ENCODE results near the gene AADACL4. TPM values are rescaled to one million over a fixed set of nuclear protein-coding genes. Genes with fewer than 3 reads are reported as not detected.

The AADACL4 gene
- total RNA-seq, result not detected

GRCh38 chr1:12643785-12644184 is at the start of gene AADACL4:
Gene AADACL4, plus strand, starts transcription at chr1:12644085. Its CDS starts 462 bp downstream, at chr1:12644547.
- no peak for DNase-seq

- DNase-seq, result no peak
Measured at GRCh38 chr1:12594490-12594889, 49.4 kb upstream of the AADACL4 start.

DNA sequence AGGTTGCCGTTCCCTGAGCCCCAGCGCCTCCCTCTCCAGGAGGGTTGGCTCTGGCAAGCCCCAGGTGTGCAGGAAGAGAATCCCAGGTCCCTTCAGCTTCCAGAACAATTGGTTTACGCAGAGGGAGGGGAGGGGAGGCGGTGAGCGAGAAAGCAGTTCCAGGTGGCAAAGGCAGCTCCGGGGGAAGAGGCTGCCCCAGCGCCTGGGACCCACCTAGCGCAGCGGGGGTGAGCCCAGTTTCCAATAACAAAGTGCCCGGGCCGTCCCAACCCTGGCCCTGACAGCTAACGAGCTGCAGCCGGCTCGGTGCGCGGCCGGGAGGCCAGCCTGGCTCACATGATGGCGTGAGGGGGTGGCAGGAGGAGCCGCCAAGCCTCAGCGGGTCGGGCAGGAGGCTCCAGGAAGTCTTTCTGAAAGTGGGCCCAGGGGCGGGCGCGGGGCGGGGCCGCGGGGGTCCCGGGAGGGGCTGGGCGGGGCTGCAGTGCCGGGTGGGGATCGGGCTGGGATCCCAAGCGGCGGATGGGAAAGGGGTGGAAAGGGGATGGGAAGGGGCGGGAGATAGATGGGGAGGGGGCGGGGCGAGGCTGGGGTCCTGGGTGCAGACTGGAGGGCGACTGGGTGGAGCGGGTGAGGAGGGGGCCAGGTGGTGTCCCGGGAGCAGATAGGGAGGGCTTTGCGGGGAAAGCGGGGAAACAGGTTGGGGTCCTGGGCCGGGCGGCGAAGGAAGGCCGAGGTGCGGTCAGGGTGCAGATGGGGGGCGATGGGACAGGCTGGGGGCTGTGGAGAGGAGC is 48.7 kb upstream of the AADACL4 start:
- DNase-seq, result peak; percentile 61

DNA sequence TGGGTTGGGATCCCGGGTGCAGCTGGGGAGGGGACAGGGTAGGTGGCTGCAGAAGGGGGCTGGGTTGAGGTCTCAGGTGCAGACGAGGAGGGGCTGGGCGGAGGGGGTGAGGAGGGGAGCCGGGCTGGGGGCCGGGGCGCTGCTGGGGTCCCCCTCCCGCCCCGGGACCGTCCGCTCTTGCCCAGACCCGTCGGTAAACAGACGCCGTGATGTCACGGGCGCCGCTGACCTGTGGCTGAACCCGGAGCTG is 48.2 kb upstream of the AADACL4 start:
- no peak for DNase-seq

DNA sequence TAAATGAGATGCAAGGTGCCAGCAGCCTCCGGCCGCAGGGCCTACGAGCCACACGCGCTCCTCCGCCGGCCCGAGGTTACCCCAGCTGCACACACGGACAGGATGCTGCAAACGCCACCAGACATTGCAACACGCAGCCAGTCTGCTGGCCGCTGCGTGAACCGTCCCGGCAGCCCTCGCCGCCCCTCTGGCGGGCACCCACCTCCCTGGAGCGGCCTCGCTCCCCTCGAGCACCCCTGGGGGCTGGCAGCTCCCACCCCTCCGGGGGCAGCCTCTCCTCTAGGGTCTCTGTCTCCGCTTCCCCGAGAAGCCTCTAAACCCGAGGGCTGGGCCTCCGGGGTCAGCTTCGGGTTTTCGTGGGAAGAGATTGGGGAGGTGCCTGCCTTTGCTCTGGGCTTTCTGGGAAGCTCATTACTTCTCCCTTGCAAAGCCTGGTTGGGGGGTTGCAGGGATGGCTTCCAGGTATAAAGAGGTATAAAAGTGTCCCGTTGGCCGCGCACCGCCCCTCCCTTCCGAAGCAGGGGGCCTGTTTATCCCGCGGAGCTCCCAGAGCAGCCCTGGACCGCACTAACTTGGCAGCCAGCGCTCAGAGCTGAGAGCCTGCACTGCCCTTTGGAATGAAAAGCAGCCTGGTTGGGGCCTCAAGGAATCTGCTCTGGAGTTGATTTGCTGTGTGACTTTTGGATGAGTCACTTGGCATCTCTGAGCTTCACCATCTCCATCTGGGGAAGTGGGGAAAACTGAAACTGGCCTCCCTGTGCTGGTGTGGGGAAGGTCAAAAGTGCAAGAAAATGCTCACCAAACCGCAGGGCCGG is 47.7 kb upstream of the AADACL4 start:
- DNase-seq, result peak; percentile 79

DNA sequence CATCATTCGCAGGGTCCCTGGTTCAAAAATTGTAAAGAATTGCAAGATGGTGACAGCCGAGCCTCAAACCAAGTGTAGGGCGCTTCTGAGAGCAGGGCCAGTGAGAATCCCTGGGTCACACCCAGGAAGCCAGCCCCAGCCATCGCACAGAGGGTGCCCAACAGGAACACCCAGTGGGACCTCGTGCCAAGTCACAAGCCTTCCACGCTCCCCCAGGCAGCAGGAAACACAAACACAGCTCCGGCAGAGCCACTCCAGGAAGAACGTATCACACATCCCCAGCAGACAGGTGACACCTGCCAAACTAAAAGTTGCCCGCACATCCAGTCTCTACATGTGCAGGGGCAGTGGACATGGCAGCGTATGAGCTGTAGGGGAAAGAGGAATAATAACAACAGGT is 46.1 kb upstream of the AADACL4 start:
- DNase-seq, result no peak

GRCh38 chr1:12598974-12599373 is 44.9 kb upstream of the AADACL4 start:
- no peak for DNase-seq

GRCh38 chr1:12599657-12600056 is 44.2 kb upstream of the AADACL4 start:
- no peak for DNase-seq

DNA sequence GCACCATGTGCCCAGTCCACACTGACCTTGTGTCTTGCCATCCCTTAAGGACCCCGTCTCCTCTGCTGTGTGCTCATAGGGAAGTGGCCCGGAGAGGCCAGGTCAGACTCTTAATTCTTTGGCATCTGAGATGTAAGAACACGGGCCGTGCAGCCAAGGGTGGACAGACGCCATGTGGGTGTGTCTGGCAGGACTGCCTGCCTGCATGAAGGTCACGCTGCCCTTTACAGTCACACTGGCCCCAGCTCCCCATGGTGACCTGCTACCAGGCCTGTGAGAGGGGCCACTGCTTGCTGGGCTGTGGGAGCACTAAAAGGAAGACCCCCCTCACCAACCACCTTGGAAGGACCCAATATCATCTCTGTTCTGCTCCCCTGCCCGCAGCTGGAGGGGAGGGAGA is 43.5 kb upstream of the AADACL4 start:
- no peak for DNase-seq

DNA sequence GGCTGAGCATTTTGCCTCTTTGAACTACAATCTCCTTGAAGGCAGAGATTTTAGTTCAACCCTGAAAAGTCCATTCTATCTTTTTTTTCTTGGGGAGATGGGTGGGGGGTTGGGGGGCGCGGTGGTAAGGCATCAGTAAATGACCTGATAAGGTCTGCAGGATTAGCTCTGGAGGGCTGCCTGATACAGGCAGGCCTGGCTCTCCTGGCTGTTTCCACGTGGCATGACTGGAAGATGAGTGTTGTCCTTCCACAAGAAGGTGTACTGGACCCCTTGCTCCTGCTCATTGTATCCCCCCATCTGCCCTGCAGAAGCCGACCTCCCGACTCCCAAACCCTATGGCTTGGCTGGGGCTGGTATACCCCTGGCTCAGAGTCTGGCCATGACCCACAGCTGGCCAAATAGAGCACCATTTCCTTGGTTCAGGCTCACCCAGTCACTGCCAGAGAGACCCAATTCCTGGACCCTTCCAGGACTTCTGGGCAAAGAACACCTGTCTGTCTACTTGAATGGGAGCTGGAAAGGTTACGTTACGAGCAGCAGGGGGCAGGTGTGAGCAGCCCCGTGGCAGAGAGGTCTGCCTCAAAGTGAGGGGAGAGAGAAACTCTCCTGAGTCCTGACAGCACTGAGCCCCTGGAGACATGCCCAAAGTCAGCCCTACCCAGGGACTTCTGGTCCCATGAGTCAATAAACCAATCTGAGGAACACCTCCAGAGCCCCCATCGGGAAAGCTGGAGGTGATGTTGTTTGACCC is 42.8 kb upstream of the AADACL4 start:
- DNase-seq, result no peak

DNA sequence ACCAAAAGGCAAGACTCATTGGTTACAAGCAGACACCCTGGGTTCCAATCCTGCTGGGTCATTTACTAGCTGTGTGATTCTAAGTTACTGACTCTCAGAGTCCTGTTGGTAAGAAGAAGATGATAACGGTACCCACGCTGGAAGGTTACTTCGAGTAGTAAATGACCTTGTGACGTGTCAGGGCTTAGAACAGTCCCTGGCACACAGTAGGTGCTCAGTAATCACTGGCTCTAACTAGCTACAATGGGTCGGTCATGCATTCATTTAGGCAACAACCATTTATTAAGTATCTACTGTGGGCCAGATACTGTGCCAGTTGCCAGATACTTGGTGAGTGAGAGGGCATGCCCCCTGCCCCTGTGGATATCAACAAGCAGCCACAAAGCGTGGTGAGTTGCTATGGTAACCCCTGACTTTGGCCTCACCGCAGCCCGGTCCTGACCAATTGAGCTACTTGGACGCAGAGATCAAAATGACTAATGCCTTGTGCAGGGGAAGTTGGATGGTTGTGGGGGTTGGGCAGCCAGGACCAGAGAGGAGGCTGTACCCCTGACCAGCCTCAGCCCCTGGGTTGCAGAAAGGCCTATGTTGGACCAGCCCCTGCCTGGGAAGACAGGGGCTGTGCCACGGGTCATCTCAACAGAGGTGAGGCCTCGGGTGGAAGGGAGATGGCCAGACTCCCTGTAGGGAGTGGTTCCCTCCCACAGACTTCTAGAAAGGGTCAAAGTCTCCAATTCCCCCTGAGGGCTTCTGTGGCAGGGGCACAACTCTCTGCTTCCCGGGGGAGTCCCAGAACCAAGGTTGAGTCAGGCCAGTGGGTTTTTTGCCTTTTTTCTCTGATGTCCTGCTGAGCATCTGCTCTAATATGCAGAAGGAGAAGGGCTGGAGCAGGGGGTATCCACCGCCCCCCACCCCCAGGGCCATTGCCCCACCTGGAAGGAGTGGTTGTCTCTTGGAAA is 41.9 kb upstream of the AADACL4 start:
- DNase-seq, result no peak

DNA sequence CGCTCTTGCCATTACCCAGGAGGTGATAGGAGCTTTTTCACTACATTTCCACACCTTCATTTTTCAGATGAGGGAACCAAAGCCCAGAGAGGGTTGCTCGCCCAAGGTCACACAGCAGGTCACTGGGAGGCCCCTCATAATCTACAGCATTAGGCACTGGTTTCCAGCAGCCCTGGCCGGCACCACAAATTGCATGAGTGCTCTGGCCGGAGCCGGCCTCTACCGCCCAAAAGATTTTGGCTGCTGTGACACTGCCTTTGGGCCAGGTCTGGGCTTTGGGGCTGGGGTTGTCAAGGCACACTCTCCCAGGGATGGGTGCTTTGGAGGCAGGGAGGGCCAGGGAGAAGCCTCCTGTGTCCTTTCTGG is 41.2 kb upstream of the AADACL4 start:
- no peak for DNase-seq

DNA sequence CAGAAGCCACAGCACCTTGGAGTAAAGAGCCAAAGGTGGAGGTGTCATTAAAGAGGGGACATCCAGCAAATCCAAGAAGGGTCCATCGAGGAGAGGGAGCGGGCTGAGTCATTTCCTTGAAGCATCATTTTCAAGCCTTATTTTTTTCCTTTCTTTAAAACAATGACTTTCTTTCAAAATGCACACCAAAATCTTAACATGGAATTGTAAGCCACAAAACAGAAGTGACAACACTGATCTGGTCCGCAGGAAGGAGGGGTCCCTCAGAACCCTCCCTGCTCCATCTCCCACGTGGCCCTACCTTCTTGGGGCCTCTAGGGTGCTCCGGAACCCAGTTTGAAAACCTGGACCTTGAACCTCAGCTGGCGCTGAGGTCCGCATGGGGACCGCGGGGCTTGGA is 40.7 kb upstream of the AADACL4 start:
- DNase-seq, result no peak

- DNase-seq, result no peak
Measured at GRCh38 chr1:12604114-12604874, 39.6 kb upstream of the AADACL4 start.

DNA sequence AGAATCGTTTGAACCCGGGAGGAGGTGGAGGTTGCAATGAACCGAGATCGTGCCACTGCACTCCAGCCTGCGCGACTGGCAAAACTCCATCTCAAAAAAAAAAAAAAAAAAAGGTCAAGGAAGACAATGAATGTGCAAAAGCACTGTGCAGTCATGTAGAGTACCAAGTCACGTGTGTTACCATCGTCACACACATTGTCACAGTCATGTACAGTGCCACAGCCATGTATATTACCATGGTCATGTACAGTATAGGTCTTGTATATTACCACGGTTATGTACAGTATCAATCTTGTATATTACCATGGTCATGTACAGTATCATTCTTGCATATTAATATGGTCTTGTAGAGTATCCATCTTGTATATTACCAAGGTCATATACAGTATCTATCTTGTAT is 38.9 kb upstream of the AADACL4 start:
- no peak for DNase-seq

DNA sequence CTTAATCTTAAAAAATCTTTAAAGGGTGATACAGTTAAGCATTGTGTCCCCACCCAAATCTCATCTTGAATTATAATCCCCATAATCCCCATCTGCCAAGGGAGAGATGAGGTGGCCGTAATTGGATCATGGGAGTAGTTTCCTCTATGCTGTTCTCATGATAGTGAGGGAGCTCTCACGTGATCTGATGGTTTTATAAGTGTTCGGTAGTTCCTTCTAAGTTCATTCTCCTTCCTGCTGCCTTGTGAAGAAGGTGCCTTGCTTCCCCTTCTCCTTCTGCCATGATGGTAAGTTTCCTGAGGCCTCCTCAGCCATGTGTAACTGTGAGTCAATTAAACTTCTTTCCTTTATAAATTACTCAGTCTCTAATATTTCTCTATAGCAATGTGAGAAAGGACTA is 36.6 kb upstream of the AADACL4 start:
- DNase-seq, result no peak

DNA sequence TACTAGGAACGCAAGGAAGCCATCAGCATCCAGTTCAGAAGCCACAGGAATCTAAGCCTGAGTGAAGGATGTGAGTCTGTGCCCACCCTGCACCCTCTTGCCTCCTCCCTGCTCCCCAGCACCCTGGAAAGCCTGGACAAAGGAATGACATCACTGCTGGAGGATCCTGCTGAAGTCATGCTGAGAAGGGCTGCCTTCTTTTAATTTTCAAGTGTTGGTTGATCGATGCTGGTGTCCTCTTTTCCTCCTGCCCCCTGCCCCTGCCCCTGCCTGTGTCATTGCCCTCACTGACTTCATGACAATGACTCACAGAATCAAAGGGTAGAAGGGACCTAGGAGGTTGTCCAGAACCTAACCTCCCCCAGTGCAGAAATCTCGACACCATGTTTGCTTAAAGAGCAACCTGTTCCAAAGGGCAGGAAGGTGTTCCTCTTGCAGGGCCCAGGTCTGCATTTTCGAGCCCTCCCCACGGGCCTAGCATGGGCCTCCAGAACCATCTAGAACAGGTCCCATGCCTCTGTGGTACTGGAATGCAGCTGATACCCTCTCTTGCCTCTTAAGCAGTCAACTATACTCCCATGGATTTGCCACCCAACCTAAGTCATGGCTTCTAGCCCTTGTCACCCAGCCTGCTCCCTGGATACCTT is 35.5 kb upstream of the AADACL4 start:
- DNase-seq, result no peak

DNA sequence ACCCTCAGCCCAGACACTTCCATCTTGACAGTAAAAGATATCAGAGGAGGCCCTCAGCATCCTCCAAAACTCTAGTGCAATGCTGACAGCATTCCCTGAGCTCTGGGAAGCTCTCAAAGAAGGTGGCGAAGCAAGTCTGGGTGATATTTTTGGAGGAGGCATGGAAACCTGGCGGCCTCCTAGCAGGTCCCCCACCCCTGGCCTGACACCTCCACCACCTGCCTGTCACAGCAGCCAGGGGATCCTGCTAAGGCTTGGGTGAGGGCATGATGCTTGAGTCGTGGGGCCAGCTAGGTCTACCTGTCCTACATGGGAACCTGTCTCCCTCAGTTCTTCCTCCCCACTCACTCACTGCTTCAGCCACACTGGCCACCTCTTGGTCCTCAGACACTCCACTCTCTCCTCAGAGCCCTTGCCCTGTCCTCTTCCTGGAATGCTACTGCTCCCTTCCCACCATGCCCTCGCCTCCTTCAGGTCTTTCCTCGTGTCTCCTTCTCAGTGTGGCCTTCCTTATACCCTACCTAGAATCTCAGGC is 34.3 kb upstream of the AADACL4 start:
- DNase-seq, result no peak

- no peak for DNase-seq
Measured at GRCh38 chr1:12610305-12610935, 33.5 kb upstream of the AADACL4 start.

- no peak for DNase-seq
Measured at GRCh38 chr1:12610941-12611340, 32.9 kb upstream of the AADACL4 start.
